KMS-11 (cell line): ENCODE measurements around the gene MRO.

Experiments
- H2AFZ ChIP-seq: fragments of 200-600 bp; sonication (generic); 2 replicates; pipeline ENCODE4 v1.6.1; 2016; ENCODE audit warnings: antibody characterized with exemption, mixed run types, low read depth
- H3K27ac ChIP-seq: fragments of 200-600 bp; sonication (generic); 2 replicates; pipeline ENCODE4 v1.6.1; 2016; ENCODE audit warnings: mild to moderate bottlenecking, mixed run types
- H3K27me3 ChIP-seq: fragments of 200-600 bp; sonication (generic); 2 replicates; pipeline ENCODE4 v1.6.1; 2017; ENCODE audit warnings: mild to moderate bottlenecking, low read depth, mixed run types, moderate library complexity; ENCODE audit not compliant: insufficient read depth
- H3K36me3 ChIP-seq: fragments of 200-600 bp; sonication (generic); 2 replicates; pipeline ENCODE4 v1.6.1; 2017; ENCODE audit warnings: mild to moderate bottlenecking, mixed run types; ENCODE audit not compliant: insufficient read depth
- H3K4me1 ChIP-seq: fragments of 200-600 bp; sonication (generic); 2 replicates; pipeline ENCODE4 v1.6.1; 2016; ENCODE audit warnings: mild to moderate bottlenecking, low read depth, mixed run types; ENCODE audit not compliant: poor library complexity, severe bottlenecking
- H3K4me2 ChIP-seq: fragments of 200-600 bp; sonication (generic); 2 replicates; pipeline ENCODE4 v1.7.0; 2016; ENCODE audit warnings: mild to moderate bottlenecking, mixed run types
- H3K4me3 ChIP-seq: fragments of 200-600 bp; sonication (generic); IDR thresholded peaks from 2 replicates; pipeline ENCODE4 v1.6.1; 2017; ENCODE audit warnings: low read depth, low read length, mixed read lengths; ENCODE audit not compliant: insufficient read depth
- H3K79me2 ChIP-seq: fragments of 200-600 bp; sonication (generic); 2 replicates; pipeline ENCODE4 v1.6.1; 2016; ENCODE audit warnings: low read depth, mixed run types; ENCODE audit not compliant: insufficient read depth
- H3K9ac ChIP-seq: fragments of 200-600 bp; sonication (generic); 2 replicates; pipeline ENCODE4 v1.6.1; 2016; ENCODE audit warnings: mild to moderate bottlenecking, mixed run types
- H4K20me1 ChIP-seq: fragments of 200-600 bp; sonication (generic); 2 replicates; pipeline ENCODE4 v1.6.1; 2016; ENCODE audit warnings: mild to moderate bottlenecking, mixed run types; ENCODE audit not compliant: insufficient read depth
- CTCF ChIP-seq: fragments of 200-600 bp; sonication (generic); conservative IDR thresholded peaks from 2 replicates; pipeline ENCODE4 v1.6.1; 2017; ENCODE audit warnings: low read depth, mild to moderate bottlenecking, antibody characterized with exemption, low read length, moderate library complexity, mixed read lengths

The MRO gene

GRCh38 chr18:50792885-50793284 is 26.9 kb downstream of the MRO start:
- H3K27ac ChIP-seq = no peak overlapping the region
- no peak overlapping the region for H3K4me3 ChIP-seq
- H4K20me1 ChIP-seq = no peaks in the 10 kb centered on the region
- no peaks in the 10 kb centered on the region for H3K4me1 ChIP-seq
- H3K79me2 ChIP-seq = no peaks in the 10 kb centered on the region
- no peaks in the 10 kb centered on the region for H3K27me3 ChIP-seq
- H3K36me3 ChIP-seq = no peaks in the 10 kb centered on the region
- no peak overlapping the region for H3K9ac ChIP-seq
- TF ChIP-seq CTCF = no peak
- H2AFZ ChIP-seq = no peak overlapping the region
- H3K4me2 ChIP-seq = no peak overlapping the region

- H3K4me1 ChIP-seq = no peaks in the 10 kb centered on the region
- TF ChIP-seq CTCF = no peak
- no peaks in the 10 kb centered on the region for H4K20me1 ChIP-seq
- H3K79me2 ChIP-seq = no peaks in the 10 kb centered on the region
- H3K9ac ChIP-seq = no peak overlapping the region
- H3K36me3 ChIP-seq = no peaks in the 10 kb centered on the region
- no peak overlapping the region for H2AFZ ChIP-seq
- no peaks in the 10 kb centered on the region for H3K27me3 ChIP-seq
- no peak overlapping the region for H3K4me2 ChIP-seq
- no peak overlapping the region for H3K4me3 ChIP-seq
- H3K27ac ChIP-seq = no peak overlapping the region
Observed at GRCh38 chr18:50791599-50792438, 28.0 kb downstream of the MRO start.

- Histone ChIP-seq H3K4me2 (no peak overlapping the region), H3K27ac (no peak overlapping the region), H3K4me3 (no peak overlapping the region)
Observed at GRCh38 chr18:50790948-50791347, 28.9 kb downstream of the MRO start.

GRCh38 chr18:50790241-50790640 is 29.6 kb downstream of the MRO start:
- no peak overlapping the region for H2AFZ ChIP-seq
- H3K36me3 ChIP-seq = no peaks in the 10 kb centered on the region
- no peak for TF ChIP-seq CTCF
- no peak overlapping the region for H3K27ac ChIP-seq
- H3K79me2 ChIP-seq = no peaks in the 10 kb centered on the region
- H3K9ac ChIP-seq = no peak overlapping the region
- no peak overlapping the region for H3K4me3 ChIP-seq
- no peaks in the 10 kb centered on the region for H4K20me1 ChIP-seq
- no peaks in the 10 kb centered on the region for H3K27me3 ChIP-seq
- H3K4me2 ChIP-seq = no peak overlapping the region
- no peaks in the 10 kb centered on the region for H3K4me1 ChIP-seq

More at GRCh38 chr18:50790948-50791347, 28.9 kb downstream of the MRO start:
- H3K79me2 ChIP-seq = no peaks in the 10 kb centered on the region
- H2AFZ ChIP-seq = no peak overlapping the region
- no peaks in the 10 kb centered on the region for H4K20me1 ChIP-seq
- H3K27me3 ChIP-seq = no peaks in the 10 kb centered on the region
- no peaks in the 10 kb centered on the region for H3K36me3 ChIP-seq
- no peak for TF ChIP-seq CTCF
- H3K9ac ChIP-seq = no peak overlapping the region
- H3K4me1 ChIP-seq = no peaks in the 10 kb centered on the region
